HG02970 (cell line): Measurements from ENCODE around the gene CHTF18.
"Not testable (repeated sequence)": the region's sequence is repeated elsewhere in the genome, so short reads cannot be mapped to it uniquely, and the experiment has no call there.

ENCODE experiments used
- ATAC-seq: cut with Tn5 transposase; IDR thresholded peaks from one replicate; pipeline ENCODE4 v1.9.1; 2021; ENCODE audit warnings: mild to moderate bottlenecking, moderate library complexity, moderate number of reproducible peaks; ENCODE audit not compliant: unreplicated experiment, low FRiP score

CHTF18 gene

GRCh38 chr16:788399-789126 lies at the start of gene CHTF18:
TSS of gene CHTF18 (plus strand) at chr16:788620. CDS start at chr16:788685, 65 bp downstream.
- peak; percentile 73 for ATAC-seq

GRCh38 chr16:739560-740458 lies 48.6 kb upstream of the CHTF18 start:
- no peak for ATAC-seq

DNA sequence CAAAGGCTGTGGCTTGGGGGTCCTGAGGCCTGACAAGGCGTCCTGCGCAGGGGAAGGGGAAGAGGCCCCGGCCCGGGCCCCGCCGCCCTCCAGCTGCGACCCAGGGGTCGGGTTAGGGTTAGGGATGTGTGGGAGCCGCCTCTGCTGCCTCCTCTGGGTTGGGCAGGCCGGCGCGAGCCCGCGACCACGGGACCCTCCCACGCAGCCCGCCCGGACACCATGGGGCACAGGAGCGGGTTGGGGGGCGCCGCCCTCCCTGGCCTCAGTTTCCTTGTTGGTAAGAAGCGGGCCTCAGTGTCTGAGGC lies 48.0 kb upstream of the CHTF18 start:
- peak; percentile 9 for ATAC-seq

GRCh38 chr16:740764-741505 lies 47.5 kb upstream of the CHTF18 start, which contains the start of gene CIAO3:
TSS of gene CIAO3 (minus strand) at chr16:740997. CDS start at chr16:740985, 12 bp downstream.
- peak; percentile 93 for ATAC-seq

DNA sequence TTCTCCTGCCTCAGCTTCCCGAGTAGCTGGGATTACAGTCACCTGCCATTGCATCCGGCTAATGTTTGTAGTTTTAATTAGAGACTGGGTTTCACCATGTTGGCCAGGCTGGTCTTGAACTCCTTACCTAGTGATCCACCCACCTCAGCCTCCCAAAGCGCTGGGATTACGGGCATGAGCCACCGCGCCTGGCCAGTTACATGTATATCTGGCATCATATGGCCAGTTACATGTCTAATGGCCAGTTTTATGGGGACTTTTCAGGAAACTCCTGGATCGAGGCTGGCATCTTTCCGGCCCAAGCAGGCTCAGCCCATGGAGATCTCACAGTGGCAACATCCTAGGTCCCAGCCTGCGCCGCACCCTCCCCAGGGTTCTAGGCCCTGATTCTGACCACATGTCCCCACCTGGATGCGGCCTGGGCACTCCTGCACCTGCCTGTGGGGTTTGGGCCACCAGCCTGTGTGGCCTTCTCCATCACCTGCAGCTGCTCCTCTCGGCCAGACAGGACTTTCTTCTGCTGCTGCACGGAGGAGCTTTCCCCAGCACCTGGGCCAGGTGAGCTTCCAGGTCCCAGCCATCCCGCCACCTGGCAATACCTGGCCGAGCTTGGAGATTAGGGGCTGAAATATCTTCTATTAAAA lies 46.3 kb upstream of the CHTF18 start:
- no peak for ATAC-seq

GRCh38 chr16:742894-743293 lies 45.5 kb upstream of the CHTF18 start:
- not testable (repeated sequence) for ATAC-seq

DNA sequence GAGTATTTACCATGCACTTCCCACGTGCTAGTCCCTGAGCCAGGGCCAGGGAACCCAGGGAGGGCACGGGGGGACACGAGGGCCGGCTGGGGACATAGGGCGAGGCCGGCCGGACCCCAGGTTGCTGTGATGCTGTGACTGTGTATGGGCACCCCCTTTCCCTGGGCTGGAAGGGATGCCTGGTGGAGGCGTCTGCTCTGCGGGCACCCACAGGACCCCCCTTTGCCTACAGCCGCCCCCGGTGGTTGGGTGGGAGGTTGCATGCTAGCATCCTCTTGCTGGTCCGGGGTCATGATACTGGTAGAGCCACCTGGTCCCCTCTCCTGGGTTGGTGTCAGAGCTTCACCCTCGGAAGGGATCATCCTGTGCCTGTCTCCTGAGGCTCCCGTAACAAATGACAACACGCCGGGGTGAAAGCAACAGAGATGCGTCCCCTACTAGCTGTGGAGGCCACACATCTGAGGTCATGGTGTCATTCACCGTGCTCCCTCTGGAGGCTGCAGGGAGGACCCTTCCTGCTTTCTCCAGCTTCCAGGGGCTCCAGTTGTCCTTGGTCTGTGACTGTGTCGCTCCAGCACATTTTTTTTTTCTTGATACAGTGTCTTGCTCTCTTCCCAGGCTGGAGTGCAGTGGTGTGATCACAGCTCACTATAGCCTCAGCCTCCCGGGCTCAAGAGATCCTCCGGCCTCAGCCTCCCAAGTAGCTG lies 44.5 kb upstream of the CHTF18 start:
- no peak for ATAC-seq

- no peak for ATAC-seq
These were observed 42.7 kb upstream of the CHTF18 start for GRCh38 chr16:745739-746138.

- ATAC-seq: no peak
These were observed 41.8 kb upstream of the CHTF18 start for GRCh38 chr16:746637-747036.

- no peak for ATAC-seq
These were observed 40.3 kb upstream of the CHTF18 start for GRCh38 chr16:747978-748746.

- ATAC-seq: no peak
These were observed 39.4 kb upstream of the CHTF18 start for GRCh38 chr16:749010-749409.

DNA sequence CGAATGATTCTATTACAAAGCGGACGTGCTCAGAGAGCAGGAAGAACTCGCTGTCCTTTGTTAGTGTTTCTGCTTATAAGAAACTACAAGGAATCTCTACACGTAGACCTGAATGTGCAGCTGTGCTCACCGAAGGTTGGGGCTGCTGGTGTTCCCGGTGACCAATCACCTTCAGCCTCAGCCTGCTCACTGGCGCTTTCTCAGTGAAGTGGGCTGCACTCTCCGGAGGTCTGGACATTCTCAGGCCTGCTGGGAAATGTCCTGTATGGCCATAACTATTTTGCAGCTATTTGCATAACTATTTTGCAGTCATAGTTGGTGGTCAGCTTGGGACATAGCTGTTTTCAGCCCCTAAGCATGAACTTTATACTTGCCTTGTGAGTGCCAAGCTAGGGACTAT lies 37.9 kb upstream of the CHTF18 start:
- ATAC-seq: no peak

DNA sequence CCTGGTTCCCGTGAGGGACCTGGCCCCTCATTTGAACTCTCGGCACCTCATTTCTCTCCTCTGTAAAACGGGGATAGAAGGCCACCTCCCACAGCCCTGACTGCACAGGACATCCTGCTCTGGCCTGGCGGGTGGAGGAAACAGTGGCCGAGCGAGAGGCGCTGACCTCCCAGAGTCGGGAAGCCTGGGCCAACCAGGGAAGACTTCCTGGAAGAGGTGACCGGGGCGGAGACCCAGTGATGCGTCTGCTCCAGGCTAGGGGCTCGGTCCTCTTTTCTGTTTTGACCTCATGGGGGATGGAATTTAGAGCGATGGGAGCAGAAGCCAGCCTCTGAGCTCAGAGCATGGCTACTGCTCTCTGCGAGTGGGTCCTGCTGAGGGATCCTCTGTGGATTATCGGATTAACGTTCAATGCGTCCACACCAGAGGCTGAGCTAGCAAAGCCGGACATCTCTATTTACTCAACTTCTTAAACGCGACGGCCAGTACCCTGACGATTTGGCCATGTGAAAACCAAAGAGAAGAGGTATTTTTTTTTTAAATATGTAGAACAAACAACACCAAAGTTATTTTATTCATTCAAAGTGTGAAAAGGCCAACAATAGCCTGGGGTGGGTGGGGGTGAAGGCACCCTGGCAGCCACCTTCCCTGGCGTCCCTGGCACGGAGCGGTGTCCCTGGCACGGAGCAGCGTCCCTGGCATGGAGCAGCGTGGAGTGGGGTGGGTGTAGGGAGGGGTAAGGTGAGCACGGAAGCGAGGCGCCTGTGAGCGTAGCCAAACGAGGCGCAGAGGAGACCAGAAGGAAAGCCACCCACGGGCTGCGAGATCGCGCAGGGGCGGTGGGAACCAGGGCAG lies 37.0 kb upstream of the CHTF18 start:
- ATAC-seq: no peak

DNA sequence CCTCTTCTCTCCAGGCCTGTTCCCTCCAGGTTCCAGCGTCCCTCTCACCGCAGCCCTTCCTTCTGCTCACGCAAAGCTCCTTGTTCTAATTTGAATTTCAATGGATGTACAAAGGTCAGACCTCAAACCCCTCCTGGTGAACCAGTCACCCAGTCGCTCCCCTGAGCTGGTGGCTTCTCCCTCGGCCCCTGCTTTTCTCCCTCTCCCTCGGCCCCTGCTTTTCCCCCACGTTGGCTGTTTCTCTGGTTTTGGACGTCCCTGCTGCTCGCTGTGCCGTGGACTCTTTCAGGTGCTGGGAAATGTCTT lies 36.5 kb upstream of the CHTF18 start:
- no peak for ATAC-seq

DNA sequence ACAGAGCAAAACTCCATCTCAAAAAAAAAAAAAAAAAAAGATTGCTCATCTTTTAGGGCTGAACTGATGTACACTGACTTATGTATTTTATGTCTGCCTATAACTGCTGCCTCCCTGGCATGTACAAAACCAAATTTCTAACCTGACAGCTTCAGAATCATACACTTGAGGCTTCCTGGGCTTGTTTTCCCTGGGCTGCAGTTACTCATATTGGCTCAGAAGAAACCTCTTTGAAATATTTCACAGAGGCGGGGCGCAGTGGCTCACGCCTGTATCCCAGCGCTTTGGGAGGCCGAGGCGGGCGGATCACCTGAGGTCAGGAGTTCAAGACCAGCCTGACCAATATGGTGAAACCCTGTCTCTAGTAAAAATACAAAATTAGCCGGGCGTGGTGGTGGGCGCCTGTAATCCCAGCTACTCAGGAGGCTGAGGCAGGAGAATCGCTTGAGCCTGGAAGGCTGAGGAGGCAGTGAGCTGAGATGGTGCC lies 34.3 kb upstream of the CHTF18 start:
- ATAC-seq: not testable (repeated sequence)

GRCh38 chr16:754656-755055 lies 33.8 kb upstream of the CHTF18 start:
- ATAC-seq: no peak

GRCh38 chr16:756428-756827 lies 32.0 kb upstream of the CHTF18 start:
- no peak for ATAC-seq
